ENCODE data around the gene MYT1. TPM values are rescaled to one million over a fixed set of nuclear protein-coding genes. Genes with fewer than 3 reads are reported as not detected.

MYT1 gene
- total and polyA plus RNA-seq, 2 of the 8 experiments (the other 6 are each of a cell fraction or from before 2014, with no cell fraction given), result 0.63 to 2.0 TPM

DNA sequence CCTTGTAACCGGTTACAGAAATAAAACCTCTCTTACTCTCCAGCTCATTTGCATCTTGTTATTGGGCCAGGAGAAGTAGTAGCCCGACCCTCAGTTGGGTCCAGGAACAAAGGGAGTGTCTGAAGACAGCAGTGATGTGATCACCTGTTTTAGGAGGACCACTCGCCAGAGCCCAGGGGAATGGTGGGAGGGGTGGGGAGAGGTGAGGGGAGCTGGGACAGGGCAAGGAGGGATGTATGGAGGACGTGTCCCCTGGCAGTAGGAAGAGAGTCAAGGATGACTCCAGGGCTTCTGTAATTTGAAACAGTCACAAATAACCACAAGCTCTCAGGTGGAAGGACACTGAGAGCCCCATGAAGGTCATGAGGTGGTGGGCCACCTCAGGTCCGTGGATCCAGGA is 89.9 kb downstream of the MYT1 start (continued):
- TF ChIP-seq CHD7 (IDR thresholded peaks at IDR 0.05; ENCODE audit: insufficient replicate concordance, low read length) (no peak), BCL11A (IDR thresholded peaks at IDR 0.05; ENCODE audit: low read depth in 2 of 2, low read length in 2 of 2) (no peak)
- TF ChIP-seq, protein P1, sequence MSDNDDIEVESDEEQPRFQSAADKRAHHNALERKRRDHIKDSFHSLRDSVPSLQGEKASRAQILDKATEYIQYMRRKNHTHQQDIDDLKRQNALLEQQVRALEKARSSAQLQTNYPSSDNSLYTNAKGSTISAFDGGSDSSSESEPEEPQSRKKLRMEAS (IDR thresholded peaks at IDR 0.05), result no peak

All from H1 (cell line).